Central memory CD4-positive, alpha-beta T cell (primary cell): ENCODE measurements around the gene CDH8.
"Not testable (repeated sequence)": the region's sequence is repeated elsewhere in the genome, so short reads cannot be mapped to it uniquely, and the experiment has no call there.

Experiments
- DNase-seq: peaks from one replicate; pipeline ENCODE4 v3.0.0; 2022

Gene CDH8

GRCh38 chr16:61929776-61930175 is 106.5 kb downstream of the CDH8 start:
- DNase-seq = no peak

DNA sequence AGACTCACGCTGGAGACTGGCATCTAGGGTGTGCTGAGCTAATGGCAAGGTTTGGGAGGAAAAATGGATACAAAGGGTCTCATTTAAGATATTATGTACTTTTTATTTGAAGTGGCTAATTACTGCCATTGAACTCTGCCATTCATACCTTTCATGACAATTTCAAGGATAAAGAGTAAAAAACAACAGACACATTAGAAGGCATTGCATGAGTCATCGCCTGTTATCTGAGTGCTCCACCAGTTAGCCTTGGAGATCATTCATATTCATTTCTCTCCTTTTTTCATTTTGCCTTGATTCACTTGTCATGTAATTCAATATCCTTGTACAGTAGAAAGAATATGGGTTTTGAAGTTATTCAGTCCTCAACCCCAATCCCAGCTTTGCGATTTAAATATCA is 109.5 kb downstream of the CDH8 start:
- DNase-seq = no peak

DNA sequence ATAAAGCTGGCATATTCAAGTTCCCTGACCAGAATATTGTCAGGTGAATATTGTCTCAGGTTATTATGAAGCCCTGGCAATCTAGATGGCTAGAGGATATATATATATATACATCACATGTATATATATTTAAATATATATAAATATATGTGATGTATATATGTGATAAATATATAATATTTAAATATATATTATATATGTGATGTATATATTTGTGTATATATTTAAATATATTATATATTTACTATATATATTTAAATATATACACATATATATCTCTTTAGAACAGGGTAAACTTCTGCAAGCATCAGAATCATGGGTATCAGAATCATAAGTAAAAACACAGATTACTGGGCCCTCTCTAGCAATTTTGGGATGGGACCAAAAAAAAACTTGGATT is 112.6 kb downstream of the CDH8 start:
- DNase-seq = no peak

DNA sequence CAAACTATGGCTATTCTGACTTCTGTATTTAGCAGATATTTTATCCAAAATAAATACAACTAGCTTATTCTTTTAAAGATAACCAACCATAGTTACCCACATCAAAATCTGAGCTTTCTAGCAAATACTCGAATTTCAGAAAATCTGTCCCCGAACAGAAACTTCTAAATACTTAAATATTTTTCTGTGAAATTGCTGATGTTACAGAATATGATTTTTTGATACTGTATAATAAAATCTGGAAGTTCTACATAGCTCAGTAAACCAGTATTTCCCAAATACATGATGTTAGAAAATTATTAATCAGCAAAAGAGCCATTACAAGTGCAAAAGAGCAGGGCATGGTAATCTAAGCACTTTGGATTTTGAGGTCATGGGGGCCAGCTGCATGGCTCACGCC is 114.9 kb downstream of the CDH8 start:
- DNase-seq = no peak

- not testable (repeated sequence) for DNase-seq
Measured at GRCh38 chr16:61917865-61918826, 118.1 kb downstream of the CDH8 start.

DNA sequence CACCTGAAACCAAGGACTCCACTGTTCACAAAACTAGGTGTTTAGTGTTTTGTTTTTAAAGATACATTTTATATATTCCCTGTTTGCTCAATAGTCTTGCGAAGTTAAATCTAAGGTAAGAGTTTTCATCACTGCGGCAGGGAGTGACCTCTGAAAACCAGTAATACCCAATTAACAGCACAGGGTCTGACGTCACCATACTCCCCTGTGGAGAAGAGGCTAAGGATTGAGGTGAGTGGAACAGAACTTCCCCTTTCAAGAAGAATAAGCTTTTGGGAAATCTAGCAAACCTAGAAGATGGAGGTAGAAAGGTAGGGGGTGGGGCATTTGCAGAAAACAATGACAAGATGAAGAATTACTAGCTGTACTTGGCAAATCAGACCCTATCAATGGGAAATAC is 120.7 kb downstream of the CDH8 start:
- DNase-seq = no peak

DNA sequence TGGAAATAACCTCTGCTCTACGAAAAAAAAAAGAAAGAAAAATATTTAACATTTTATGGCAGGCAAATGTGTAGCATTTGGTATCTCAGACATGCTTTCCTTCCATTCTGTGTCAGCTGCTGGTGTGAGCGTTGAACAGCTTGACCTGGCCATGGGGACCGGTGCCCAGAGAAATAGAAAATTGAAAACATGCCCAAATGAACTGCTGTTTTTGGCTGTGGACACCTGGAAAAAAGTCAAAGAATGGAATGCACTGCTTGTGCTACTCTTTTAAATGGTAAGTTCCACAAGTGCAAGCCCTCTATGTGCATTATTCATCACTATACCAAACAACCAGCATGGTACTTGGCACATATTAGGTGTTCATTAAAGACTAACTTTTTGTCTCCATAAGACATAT is 127.2 kb downstream of the CDH8 start:
- no peak for DNase-seq

GRCh38 chr16:61908426-61908825 is 127.8 kb downstream of the CDH8 start:
- DNase-seq = no peak

GRCh38 chr16:61901689-61902088 is 134.5 kb downstream of the CDH8 start:
- no peak for DNase-seq

- DNase-seq = no peak
Measured at GRCh38 chr16:61900482-61900881, 135.8 kb downstream of the CDH8 start.

- DNase-seq = no peak
Measured at GRCh38 chr16:61897657-61898056, 138.6 kb downstream of the CDH8 start.

- DNase-seq = no peak
Measured at GRCh38 chr16:61892531-61892930, 143.7 kb downstream of the CDH8 start.

DNA sequence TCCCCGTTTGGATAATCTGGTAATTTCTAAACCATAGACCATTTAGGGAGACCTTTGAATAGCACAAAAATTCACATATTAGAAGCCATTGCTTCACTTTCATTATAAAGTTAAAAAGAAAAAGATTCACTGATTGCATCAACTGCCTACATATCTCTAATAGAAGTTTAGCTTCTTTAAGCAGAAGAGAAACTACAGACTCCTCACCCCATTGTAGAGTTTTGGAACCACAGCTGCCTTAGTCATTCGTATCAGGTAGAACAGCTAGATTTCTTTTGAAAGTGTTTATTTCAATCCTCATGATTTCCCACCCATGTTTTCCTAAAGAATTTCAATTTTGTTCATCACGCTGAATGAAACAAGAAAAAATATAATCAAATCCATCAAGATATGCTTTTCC is 144.8 kb downstream of the CDH8 start:
- no peak for DNase-seq

DNA sequence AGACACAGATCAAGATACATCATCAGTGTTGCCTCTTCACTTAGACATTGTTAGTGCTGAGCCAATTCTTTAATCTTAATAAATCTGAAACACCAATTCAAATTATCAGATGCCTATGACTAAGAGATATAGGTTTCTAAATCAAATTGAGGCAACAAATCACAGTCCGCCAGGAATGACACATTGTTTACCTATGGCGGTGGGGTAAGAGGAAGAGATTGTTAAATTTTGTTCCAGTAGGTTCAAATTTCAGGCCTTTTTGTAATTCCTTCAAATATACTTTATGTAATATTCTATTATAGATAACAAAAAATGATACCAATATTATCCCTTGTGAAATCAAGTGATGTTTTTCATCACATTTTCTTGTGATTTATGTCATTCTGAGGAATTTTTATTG is 145.9 kb downstream of the CDH8 start:
- no peak for DNase-seq

- no peak for DNase-seq
Measured at GRCh38 chr16:61887903-61888302, 148.3 kb downstream of the CDH8 start.

DNA sequence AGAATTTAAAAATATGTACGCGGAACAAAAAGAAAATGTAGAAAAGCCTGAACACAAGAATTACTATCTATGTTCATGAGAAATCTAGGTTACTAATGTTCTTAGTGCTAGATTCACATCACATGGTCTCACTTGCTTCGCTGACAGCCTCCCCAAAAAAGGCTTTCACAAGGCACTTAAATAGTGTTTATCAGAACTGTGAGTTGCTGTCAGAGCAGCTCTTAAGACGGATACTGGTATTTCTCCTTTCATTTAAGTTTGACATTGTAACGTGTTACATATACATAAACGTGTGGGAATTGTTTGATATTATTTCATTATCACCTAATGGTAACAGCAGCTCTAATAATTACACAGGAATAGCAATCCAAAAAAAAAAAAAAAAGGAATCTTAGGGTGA is 150.9 kb downstream of the CDH8 start:
- no peak for DNase-seq

GRCh38 chr16:61879306-61879705 is 156.9 kb downstream of the CDH8 start:
- no peak for DNase-seq

GRCh38 chr16:61877436-61877835 is 158.8 kb downstream of the CDH8 start:
- DNase-seq = no peak

- DNase-seq = no peak
Measured at GRCh38 chr16:61872778-61873119, 163.5 kb downstream of the CDH8 start.

GRCh38 chr16:61871837-61872777 is 164.1 kb downstream of the CDH8 start:
- DNase-seq = no peak

DNA sequence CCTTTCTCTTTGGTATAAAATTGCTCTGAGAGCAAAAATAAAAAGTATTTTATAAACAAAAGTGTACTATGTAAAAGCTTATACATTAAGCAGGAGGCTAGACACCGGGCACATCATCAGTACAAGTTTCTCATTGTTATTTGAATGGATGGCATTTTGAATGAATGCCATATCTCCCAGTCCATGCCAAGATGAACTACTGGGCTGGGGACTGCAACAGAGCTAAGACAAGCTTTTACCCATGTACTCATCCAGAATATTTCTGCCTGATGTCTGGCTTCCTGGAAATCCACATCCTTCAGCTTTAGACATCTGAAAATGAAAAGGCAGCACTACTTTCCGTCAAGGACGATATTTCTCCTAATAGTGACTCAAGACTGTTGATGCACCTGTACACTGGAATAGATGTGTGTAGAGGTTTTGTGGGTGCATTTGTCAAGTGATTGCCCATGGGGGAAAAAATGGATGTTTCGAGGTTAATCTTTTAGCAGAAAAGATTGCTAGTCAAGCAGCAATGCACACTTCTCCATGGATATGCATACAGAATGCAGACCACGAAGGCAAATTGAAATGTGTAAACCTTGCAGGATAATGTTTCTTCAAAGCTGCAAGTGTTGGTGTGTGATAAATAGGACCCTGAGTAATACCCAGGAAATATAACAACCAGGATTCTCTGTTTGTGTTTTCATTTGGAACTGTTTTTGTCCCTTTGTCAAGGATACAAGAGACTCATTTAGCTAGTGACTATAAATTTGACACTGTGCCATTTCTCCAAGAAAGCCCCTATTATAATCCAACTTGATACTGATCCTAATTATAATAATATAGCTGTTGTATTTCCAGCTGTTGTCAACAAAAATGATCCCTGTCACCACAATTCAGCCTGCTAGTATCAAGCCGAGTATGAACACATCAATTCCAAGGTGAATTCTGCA is 173.8 kb downstream of the CDH8 start:
- no peak for DNase-seq

GRCh38 chr16:61858988-61859387 is 177.2 kb downstream of the CDH8 start:
- DNase-seq = no peak

GRCh38 chr16:61842666-61843065 is 193.6 kb downstream of the CDH8 start:
- DNase-seq = no peak
